SK-N-SH (cell line): ENCODE measurements around the gene MRPL53.
"Not testable (repeated sequence)": the region's sequence is repeated elsewhere in the genome, so short reads cannot be mapped to it uniquely, and the experiment has no call there.

Experiments used
- CTCF ChIP-seq: fragments of 200-600 bp; sonication (generic); IDR thresholded peaks from 2 replicates; pipeline ENCODE4 v1.6.1; 2017; ENCODE audit warnings: antibody characterized with exemption, mild to moderate bottlenecking, moderate library complexity
- EP300 ChIP-seq, 2 experiments: IDR thresholded peaks; 2 replicates each; pipeline versions ENCODE4 v1.4.0 to v1.6.1; 2012; ENCODE audit warnings: borderline replicate concordance in 1 of 2, low read depth in 1 of 2, low read length in 1 of 2
- EZH2phosphoT487 ChIP-seq: fragments of 200-600 bp; sonication (generic); IDR thresholded peaks from 2 replicates; pipeline ENCODE4 v1.6.1; 2017; ENCODE audit warnings: low read depth, mixed run types, mild to moderate bottlenecking, antibody characterized with exemption, moderate library complexity, borderline replicate concordance
- FOXJ3 ChIP-seq: sonication (generic); formaldehyde crosslinking; IDR thresholded peaks from 2 replicates; pipeline ENCODE4 v1.5.1; 2020; ENCODE audit warnings: mild to moderate bottlenecking, missing genetic modification reagents
- FOXM1 ChIP-seq: IDR thresholded peaks from 2 replicates; pipeline ENCODE4 v1.4.0; 2012; ENCODE audit warnings: low read depth, mild to moderate bottlenecking
- MEF2A ChIP-seq: IDR thresholded peaks from 2 replicates; pipeline ENCODE4 v1.4.0; 2012; ENCODE audit warnings: low read depth, borderline replicate concordance
- NRF1 ChIP-seq: IDR thresholded peaks from 2 replicates; pipeline ENCODE4 v1.6.1; 2012; ENCODE audit warnings: low read depth, mild to moderate bottlenecking, low read length
- POLR2AphosphoS5 ChIP-seq: IDR thresholded peaks from 2 replicates; pipeline ENCODE4 v1.6.1; 2012; ENCODE audit warnings: low read depth, low read length
- RFX5 ChIP-seq: IDR thresholded peaks from 2 replicates; pipeline ENCODE4 v1.6.1; 2012; ENCODE audit warnings: mild to moderate bottlenecking, improper control_type of control experiment, low read length
- TAF1 ChIP-seq: IDR thresholded peaks from 2 replicates; pipeline ENCODE4 v1.6.1; 2012; ENCODE audit warnings: low read depth, mild to moderate bottlenecking, low read length, moderate library complexity, borderline replicate concordance
- TF ChIP-seq, protein P1 (sequence below): IDR thresholded peaks from 2 replicates; pipeline ENCODE4 v1.4.0; 2012; ENCODE audit warnings: low read depth, borderline replicate concordance
- TF ChIP-seq, protein P2 (sequence below): fragments of 150-350 bp; IDR thresholded peaks from 2 replicates; pipeline ENCODE4 v1.6.1; 2017; ENCODE audit warnings: antibody characterized with exemption, low read length, low read depth, borderline replicate concordance
- TF ChIP-seq, protein P3 (sequence below): IDR thresholded peaks from 2 replicates; pipeline ENCODE4 v1.6.1; 2012; ENCODE audit warnings: mild to moderate bottlenecking, low read depth, low read length, moderate library complexity

- TF ChIP-seq, protein P1, sequence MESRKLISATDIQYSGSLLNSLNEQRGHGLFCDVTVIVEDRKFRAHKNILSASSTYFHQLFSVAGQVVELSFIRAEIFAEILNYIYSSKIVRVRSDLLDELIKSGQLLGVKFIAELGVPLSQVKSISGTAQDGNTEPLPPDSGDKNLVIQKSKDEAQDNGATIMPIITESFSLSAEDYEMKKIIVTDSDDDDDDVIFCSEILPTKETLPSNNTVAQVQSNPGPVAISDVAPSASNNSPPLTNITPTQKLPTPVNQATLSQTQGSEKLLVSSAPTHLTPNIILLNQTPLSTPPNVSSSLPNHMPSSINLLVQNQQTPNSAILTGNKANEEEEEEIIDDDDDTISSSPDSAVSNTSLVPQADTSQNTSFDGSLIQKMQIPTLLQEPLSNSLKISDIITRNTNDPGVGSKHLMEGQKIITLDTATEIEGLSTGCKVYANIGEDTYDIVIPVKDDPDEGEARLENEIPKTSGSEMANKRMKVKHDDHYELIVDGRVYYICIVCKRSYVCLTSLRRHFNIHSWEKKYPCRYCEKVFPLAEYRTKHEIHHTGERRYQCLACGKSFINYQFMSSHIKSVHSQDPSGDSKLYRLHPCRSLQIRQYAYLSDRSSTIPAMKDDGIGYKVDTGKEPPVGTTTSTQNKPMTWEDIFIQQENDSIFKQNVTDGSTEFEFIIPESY: not testable (repeated sequence)
- not testable (repeated sequence) for TF ChIP-seq CTCF; TAF1; RFX5; MEF2A; FOXJ3 (CRISPR knock-in tag); NRF1; FOXM1; EP300 (IDR thresholded peaks at IDR 0.05; ENCODE audit: borderline replicate concordance in 1 of 2, low read depth in 1 of 2, low read length in 1 of 2); EZH2phosphoT487; POLR2AphosphoS5
- TF ChIP-seq, protein P2, sequence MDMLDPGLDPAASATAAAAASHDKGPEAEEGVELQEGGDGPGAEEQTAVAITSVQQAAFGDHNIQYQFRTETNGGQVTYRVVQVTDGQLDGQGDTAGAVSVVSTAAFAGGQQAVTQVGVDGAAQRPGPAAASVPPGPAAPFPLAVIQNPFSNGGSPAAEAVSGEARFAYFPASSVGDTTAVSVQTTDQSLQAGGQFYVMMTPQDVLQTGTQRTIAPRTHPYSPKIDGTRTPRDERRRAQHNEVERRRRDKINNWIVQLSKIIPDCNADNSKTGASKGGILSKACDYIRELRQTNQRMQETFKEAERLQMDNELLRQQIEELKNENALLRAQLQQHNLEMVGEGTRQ: not testable (repeated sequence)
- TF ChIP-seq, protein P3, sequence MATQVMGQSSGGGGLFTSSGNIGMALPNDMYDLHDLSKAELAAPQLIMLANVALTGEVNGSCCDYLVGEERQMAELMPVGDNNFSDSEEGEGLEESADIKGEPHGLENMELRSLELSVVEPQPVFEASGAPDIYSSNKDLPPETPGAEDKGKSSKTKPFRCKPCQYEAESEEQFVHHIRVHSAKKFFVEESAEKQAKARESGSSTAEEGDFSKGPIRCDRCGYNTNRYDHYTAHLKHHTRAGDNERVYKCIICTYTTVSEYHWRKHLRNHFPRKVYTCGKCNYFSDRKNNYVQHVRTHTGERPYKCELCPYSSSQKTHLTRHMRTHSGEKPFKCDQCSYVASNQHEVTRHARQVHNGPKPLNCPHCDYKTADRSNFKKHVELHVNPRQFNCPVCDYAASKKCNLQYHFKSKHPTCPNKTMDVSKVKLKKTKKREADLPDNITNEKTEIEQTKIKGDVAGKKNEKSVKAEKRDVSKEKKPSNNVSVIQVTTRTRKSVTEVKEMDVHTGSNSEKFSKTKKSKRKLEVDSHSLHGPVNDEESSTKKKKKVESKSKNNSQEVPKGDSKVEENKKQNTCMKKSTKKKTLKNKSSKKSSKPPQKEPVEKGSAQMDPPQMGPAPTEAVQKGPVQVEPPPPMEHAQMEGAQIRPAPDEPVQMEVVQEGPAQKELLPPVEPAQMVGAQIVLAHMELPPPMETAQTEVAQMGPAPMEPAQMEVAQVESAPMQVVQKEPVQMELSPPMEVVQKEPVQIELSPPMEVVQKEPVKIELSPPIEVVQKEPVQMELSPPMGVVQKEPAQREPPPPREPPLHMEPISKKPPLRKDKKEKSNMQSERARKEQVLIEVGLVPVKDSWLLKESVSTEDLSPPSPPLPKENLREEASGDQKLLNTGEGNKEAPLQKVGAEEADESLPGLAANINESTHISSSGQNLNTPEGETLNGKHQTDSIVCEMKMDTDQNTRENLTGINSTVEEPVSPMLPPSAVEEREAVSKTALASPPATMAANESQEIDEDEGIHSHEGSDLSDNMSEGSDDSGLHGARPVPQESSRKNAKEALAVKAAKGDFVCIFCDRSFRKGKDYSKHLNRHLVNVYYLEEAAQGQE: not testable (repeated sequence)
Measured at GRCh38 chr2:74483675-74484164, 11.2 kb upstream of the MRPL53 start.
